ENCODE data around the gene PLA2G2F. TPM values are rescaled to one million over a fixed set of nuclear protein-coding genes. Genes with fewer than 3 reads are reported as not detected.

Gene PLA2G2F
- total and polyA plus RNA-seq, 2 experiments from 2014 or later: not detected

- TF ChIP-seq ZNF462 (CRISPR knock-in tag; IDR thresholded peaks at IDR 0.05): no peak
- no peak for TF ChIP-seq POLR2AphosphoS5 (IDR thresholded peaks at IDR 0.05; ENCODE audit: low read depth)
- no peak for TF ChIP-seq EZH2 (IDR thresholded peaks at IDR 0.05; ENCODE audit: low read depth, unreplicated experiment)
- TF ChIP-seq REST (IDR thresholded peaks at IDR 0.05; ENCODE audit: unreplicated experiment): no peak
- no peak for TF ChIP-seq CTCF (conservative IDR thresholded peaks at IDR 0.05; ENCODE audit: low read depth in 2 of 2)
- no peak for TF ChIP-seq ZNF114 (CRISPR knock-in tag; IDR thresholded peaks at IDR 0.05)
- TF ChIP-seq EZH2phosphoT487 (IDR thresholded peaks at IDR 0.05; ENCODE audit: unreplicated experiment): no peak
- TF ChIP-seq JUNB (IDR thresholded peaks at IDR 0.05; ENCODE audit: unreplicated experiment): no peak
- TF ChIP-seq ETS1 (IDR thresholded peaks at IDR 0.05): no peak
- TF ChIP-seq ZNF331 (CRISPR knock-in tag; IDR thresholded peaks at IDR 0.05; ENCODE audit: low read depth): no peak
- no peak for TF ChIP-seq NANOG (IDR thresholded peaks at IDR 0.05; ENCODE audit: borderline replicate concordance)
- no peak overlapping the region for H3K4me2 ChIP-seq
- Mint-ChIP-seq H3K36me3 (ENCODE audit: low read depth) (no peaks in the 10 kb centered on the region; the same call in 2 of the 3 replicates), H3K27me3 (ENCODE audit: insufficient read depth, low read depth, poor library complexity) (peaks cover 15% of the 10 kb centered on the region), H3K27ac (no peak overlapping the region), H3K9me3 (peaks cover 2% of the 10 kb centered on the region; the same call in 1 of the 3 replicates), H3K4me1 (peaks cover 10% of the 10 kb centered on the region), H3K4me3 (no peak overlapping the region)
- no peak overlapping the region for H3K27ac ChIP-seq (ENCODE audit: low read depth)
- no peaks in the 10 kb centered on the region for H3K9me2 ChIP-seq (ENCODE audit: insufficient read depth)
- no peaks in the 10 kb centered on the region for H4K20me1 ChIP-seq (replicated peaks; ENCODE audit: insufficient read depth)
- no peaks in the 10 kb centered on the region for H3F3A ChIP-seq (replicated peaks; ENCODE audit: low read depth)
- peaks cover 13% of the 10 kb centered on the region for H3K27me3 ChIP-seq (ENCODE audit: insufficient read depth)
- H2AFZ ChIP-seq: no peak overlapping the region
- no peaks in the 10 kb centered on the region; the same call in 1 of the 2 replicates for H3K4me1 ChIP-seq (ENCODE audit: insufficient read depth)
- H3K4me3 ChIP-seq: no peak overlapping the region
- ATAC-seq: no peak
- no peaks in the 10 kb centered on the region for H3K36me3 ChIP-seq (ENCODE audit: insufficient read depth)
- H3K79me2 ChIP-seq (replicated peaks; ENCODE audit: insufficient read depth): no peaks in the 10 kb centered on the region
- DNase-seq (ENCODE audit: low spot score): no peak
Measured at GRCh38 chr1:20180844-20181207, 41.7 kb downstream of the PLA2G2F start.
